LNCAP (cell line): ENCODE measurements around the gene ASIC4.

Experiments
- TF ChIP-seq, protein P1 (sequence below): fragments of 450-650 bp; IDR thresholded peaks from 2 replicates; pipeline ENCODE4 v1.5.1; 2017; ENCODE audit warnings: mild to moderate bottlenecking

Gene ASIC4

DNA sequence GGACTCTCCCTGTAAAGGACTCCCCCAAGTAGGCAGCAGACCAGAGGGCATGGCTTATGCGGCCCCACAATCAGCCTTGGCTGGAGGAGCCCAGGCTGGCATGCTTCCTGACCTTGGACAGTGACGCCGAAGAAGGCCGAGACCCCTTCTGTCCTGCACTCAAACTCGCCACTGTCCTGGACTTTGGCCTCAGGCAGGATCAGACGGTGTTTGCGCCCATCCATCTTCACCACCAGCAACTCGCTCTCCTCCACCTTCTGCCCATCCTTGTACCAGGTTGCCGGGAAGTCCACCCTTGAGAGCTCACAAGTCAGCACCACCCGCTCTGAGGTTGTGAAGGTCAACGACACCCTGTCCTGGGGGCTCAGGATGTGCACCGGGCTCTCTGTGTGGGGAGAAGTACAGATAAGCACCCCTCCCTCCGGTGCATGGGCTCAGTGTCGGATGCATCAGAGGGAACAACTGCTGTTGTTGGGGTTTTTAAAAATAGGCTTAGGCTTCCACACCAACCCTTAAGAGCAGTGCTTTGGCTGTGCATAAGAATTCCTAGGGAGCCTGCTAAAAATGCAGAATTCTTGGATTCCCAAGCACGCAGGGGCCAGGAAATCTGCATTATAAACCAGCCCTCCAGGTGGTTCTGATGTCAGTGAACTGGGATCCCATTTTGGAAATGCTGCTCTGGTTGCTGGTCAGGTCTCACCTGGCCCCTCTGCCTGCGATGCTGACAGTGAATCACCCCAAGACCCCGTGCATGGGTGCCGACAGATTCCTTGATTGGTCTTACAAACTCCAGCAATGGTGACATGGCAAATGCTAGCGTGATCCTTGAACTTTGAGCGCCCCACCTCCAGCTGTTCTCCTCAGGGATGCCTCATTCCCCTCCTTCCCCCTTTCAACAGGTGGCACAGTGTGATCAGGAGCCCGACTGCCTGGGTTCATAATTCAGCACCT lies 51.1 kb downstream of the ASIC4 start:
- TF ChIP-seq, protein P1, sequence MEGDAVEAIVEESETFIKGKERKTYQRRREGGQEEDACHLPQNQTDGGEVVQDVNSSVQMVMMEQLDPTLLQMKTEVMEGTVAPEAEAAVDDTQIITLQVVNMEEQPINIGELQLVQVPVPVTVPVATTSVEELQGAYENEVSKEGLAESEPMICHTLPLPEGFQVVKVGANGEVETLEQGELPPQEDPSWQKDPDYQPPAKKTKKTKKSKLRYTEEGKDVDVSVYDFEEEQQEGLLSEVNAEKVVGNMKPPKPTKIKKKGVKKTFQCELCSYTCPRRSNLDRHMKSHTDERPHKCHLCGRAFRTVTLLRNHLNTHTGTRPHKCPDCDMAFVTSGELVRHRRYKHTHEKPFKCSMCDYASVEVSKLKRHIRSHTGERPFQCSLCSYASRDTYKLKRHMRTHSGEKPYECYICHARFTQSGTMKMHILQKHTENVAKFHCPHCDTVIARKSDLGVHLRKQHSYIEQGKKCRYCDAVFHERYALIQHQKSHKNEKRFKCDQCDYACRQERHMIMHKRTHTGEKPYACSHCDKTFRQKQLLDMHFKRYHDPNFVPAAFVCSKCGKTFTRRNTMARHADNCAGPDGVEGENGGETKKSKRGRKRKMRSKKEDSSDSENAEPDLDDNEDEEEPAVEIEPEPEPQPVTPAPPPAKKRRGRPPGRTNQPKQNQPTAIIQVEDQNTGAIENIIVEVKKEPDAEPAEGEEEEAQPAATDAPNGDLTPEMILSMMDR, result no peak

DNA sequence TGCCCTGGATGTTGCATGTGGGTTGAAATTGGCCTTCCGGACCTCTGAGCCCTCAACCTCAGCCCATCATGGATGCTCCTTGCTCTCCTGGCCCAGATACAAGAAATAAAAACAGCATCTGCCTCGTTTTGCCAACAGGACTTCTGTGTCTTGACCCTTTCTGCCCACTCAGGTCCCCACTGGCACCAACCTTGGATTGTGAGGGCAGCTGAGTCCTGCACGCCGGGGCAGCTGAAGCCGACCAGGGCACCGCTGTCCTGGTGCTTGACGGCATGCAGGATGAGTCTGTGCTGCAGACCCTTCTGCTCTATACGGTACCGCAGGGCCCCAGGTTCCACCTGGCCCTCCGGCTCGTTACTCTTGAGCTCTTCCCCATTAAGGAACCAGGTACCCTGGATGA lies 52.4 kb downstream of the ASIC4 start:
- TF ChIP-seq, protein P1, result no peak

DNA sequence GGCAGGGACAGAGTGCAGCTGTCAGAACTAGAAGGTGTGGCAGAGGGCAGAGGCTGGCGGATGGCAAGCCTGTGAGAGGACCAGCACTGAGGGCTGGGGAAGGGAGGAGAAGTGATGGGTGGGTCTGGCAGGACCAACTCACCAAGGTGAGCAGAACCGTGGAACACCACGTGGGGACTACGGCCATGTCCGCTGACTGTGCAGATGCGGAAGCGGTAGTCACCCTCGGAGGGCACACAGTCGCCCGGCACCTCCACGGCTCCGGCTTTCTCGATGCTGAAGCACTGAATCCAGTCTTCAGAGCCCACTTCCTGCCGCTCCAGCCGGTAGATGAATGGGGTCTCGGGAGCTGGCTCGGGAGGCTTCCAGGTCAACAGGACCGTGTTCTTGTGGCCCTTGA lies 52.8 kb downstream of the ASIC4 start:
- TF ChIP-seq, protein P1, result no peak

DNA sequence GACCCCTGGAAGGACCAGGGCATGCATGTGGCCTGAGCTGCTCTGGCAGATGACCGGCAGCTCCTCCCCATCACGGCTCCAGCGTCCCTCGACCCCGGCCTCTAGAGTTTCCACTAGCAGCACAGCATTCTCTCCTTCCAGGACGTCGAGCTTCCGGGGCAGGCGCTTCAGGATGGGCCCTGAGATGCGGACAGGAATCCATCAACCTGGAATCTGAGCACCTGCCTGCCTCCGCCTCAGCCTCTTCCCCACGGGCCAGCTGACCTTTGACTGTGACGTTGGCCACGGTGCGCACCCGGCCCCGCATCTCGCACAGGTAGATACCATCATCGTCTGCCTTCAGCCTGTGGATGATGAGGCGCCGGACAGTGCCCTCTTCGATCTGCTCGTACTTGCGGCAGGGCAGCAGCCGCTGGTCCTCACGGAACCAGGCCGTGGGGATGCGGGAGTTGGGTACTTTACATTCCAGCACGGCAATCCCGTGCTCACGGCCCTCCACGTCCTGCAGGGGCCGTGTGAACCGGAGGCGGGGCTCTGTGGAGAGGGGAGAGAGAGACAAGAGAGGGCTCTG lies 53.6 kb downstream of the ASIC4 start:
- TF ChIP-seq, protein P1, result no peak

DNA sequence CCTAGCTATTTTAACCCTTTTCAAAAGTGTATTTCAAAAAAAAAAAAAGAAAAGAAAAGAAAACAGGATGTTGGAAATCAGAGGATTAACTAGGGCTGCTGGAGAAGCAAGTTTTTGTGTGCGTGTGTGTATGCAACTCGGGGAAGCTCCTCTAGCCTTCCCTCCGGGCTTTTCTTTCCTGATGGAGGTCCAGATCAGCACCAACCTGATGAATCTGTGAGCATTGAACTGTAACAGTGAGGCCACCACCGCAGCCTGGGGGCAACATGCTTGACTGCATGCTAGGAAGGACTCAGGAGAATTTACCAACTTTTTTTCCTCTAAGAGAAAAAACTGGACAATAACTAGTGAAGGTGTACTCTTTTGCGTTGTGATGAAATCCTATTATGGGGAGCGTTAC lies 54.8 kb downstream of the ASIC4 start:
- TF ChIP-seq, protein P1, result no peak

DNA sequence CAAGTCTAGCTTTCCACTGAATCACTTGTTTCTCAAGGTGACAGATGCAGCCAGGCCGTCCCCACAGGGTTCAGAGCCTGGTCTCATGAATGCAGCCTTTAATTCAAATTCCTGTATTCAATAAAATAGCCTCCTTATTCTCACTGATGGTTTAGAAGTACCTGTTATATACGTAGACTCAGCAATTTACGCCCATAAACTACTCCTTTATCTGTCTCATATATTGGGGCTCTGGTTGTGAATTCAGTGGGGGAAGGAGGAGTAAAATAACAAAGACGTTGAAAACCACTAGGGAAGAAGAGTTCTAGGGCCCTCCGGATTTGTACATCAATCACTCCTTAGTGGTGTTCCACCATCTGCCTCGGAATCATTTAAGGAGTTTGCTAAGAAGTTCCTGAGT lies 55.4 kb downstream of the ASIC4 start:
- TF ChIP-seq, protein P1, result no peak

DNA sequence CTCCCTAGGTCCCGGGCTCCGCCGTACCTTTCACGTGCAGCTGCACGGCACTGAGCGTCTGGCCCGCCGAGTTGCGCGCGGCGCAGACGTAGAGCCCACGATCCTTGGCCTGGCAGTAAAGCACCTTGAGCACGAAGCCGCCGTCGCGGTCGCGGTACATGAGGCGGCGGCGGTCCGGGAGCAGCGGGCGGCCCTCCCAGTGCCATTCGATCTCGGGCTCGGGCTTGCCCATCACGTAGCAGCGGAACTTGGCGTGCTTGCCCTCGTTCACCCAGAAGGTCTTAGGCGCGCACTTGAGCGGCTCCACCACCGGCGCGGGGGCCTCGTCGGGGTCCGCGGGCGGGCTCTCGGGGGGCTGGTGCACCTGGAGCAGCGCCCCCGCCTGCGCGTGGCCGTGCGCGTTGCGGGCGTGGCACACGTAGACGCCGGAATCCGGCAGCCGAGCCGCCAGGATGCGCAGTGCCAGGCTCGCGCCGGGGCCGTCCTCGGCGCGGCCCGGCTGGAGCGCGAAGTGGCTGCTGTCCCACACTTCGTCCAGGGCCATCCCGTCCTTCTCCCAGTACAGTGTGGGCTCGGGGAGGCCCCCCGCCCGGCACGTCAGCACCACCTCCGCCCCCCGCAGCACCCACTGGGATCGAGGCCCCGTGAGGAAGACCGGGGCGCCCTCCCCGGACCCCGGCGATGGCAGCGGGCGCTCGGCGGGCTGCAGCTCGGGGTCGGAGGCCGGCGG lies 56.1 kb downstream of the ASIC4 start:
- TF ChIP-seq, protein P1, result no peak
